Coronary artery (tissue), 2 donors: Measurements from ENCODE around the gene KRT2.
A peak's percentile ranks its signal among the peaks of the same experiment; 100 is the strongest.

ENCODE experiments used
- DNase-seq: peaks from one replicate; pipeline ENCODE4 v3.0.0-alpha.2; 2017; ENCODE audit warnings: low spot score
- H3K27ac ChIP-seq, 2 donors: fragments of 200-600 bp; sonication (generic); one replicate each; pipeline ENCODE4 v1.5.1; 2016 to 2019
- H3K4me3 ChIP-seq: fragments of 200-600 bp; sonication (generic); 2 replicates; pipeline ENCODE4 v1.5.1; 2016; ENCODE audit warnings: mild to moderate bottlenecking, moderate library complexity
- CTCF ChIP-seq: fragments of 200-600 bp; sonication (generic); IDR thresholded peaks from one replicate; pipeline ENCODE4 v1.5.1; 2019; ENCODE audit warnings: antibody characterized with exemption

The KRT2 gene

GRCh38 chr12:52601671-52602070 is 50.3 kb downstream of the KRT2 start:
- DNase-seq = no peak
- Histone ChIP-seq H3K4me3 (no peak overlapping the region), H3K27ac (no peak overlapping the region)
- no peak for TF ChIP-seq CTCF

GRCh38 chr12:52600941-52601481 is 51.0 kb downstream of the KRT2 start, which contains the start of gene KRT72:
TSS of gene KRT72 (minus strand) at chr12:52601463. CDS start at chr12:52601452, 11 bp downstream.
- Histone ChIP-seq H3K4me3 (no peak within 1 kb of the TSS), H3K27ac (no peak within 1 kb of the TSS)
- no peak for TF ChIP-seq CTCF
- DNase-seq = peak; percentile 50

GRCh38 chr12:52600475-52600874 is 51.5 kb downstream of the KRT2 start:
- H3K4me3 ChIP-seq = no peak overlapping the region
- no peak overlapping the region for H3K27ac ChIP-seq
- TF ChIP-seq CTCF = no peak
- DNase-seq = no peak

- H3K27ac ChIP-seq = no peak overlapping the region
- no peak overlapping the region for H3K4me3 ChIP-seq
- no peak for DNase-seq
- no peak for TF ChIP-seq CTCF
Observed at GRCh38 chr12:52600071-52600470, 51.9 kb downstream of the KRT2 start.

- peak; percentile 67 for DNase-seq
- no peak overlapping the region for H3K27ac ChIP-seq
- no peak for TF ChIP-seq CTCF
- no peak overlapping the region for H3K4me3 ChIP-seq
Observed at GRCh38 chr12:52598966-52599365, 53.0 kb downstream of the KRT2 start.
